HG03575 (cell line): ENCODE data around the gene RCOR2.

Experiments used
- ATAC-seq: cut with Tn5 transposase; IDR thresholded peaks from one replicate; pipeline ENCODE4 v1.9.1; 2021; ENCODE audit not compliant: unreplicated experiment, insufficient number of reproducible peaks, low FRiP score; ENCODE audit errors: extremely low read depth

The RCOR2 gene

GRCh38 chr11:63931045-63931444 is 14.1 kb upstream of the RCOR2 start:
- ATAC-seq, result no peak

DNA sequence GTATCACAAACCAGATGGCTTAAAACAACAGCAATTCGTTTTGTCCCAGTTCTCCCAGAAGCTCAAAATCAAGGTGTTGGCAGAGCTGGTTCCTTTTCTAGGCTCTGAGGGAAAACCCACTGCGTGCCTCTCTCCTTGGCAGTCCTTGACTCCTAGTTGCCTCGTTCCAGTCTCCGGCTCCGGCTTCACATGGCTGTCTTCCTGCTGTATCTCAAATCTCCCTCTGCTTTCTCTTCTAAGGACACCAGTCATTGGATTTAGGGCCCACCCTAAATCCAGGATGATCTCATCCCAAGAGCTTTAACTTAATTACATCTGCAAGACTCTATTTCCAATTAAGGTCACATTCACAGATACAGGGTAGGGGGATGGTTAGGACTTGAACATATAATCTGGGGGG is 12.7 kb upstream of the RCOR2 start:
- no peak for ATAC-seq

GRCh38 chr11:63923319-63923718 is 6.4 kb upstream of the RCOR2 start:
- ATAC-seq, result no peak

DNA sequence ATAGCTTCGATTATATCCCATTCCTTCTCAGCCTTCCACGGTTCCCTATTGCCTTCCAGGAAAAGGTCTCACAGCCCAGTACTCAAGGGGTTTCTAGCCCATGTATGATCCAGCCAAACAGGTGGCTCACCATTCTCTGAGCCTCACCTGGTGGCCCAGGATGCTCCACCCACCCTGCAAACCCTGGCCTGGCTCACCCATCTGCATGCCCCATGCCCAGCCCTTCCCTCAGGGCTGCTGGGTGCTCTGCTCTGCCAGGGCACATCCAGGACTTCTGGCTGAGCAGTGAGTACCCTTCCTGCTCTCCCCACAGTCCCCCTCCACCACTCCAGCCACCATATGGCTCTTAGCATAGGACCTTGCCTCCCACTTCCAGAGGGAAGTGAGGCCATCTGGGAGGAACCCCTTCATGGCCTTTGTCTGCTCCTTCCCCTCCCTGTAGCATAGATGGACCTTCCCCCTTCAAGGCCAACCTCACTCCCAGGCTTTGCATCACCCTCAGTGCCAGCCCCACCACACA is 5.8 kb upstream of the RCOR2 start:
- no peak for ATAC-seq

- ATAC-seq, result no peak
Observed at GRCh38 chr11:63920939-63921417, 4.0 kb upstream of the RCOR2 start.

DNA sequence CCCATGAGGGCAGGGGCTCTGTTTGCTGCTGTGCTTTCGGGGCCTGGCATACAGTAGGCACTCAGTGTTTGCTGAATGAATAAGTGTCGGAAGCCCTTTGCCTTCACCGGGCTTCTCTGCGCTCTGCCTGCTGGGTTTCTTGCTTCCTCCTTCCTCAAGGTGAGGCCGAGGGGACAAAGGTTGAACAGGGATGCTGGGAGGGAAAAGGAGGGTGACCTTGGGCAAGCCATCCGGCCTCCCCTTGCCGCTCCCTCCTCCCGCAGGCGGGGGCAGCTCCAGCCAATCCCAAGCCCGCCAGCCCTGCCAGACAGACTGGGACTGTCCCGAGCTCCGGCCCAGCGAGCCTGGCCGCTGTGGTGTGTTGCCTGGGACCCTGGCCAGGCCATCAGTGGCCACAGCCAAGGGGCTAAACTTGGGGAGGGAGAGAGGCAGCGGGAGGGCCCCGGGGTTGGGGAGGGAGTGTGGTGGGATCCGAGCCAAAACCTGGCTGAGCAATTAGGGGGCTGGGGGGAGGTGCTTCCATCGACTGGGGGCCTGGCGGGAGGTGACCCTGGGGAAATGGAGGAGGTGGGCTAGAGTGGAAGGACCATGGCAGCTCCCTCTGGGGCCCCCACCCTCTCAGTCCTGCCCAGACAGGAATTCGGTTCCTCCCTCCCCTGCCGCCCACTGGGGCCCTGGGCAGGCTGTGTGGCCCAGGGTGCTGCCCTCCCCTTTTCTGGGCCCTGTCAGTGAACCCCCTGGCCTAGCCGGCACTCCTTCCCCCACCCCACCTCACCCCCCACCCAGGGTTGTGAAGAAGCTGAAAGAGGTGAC is 3.4 kb upstream of the RCOR2 start:
- ATAC-seq, result no peak

- ATAC-seq, result no peak
Observed at GRCh38 chr11:63919267-63920125, 2.5 kb upstream of the RCOR2 start.

- no peak for ATAC-seq
Observed at GRCh38 chr11:63918507-63919191, 1.7 kb upstream of the RCOR2 start.

DNA sequence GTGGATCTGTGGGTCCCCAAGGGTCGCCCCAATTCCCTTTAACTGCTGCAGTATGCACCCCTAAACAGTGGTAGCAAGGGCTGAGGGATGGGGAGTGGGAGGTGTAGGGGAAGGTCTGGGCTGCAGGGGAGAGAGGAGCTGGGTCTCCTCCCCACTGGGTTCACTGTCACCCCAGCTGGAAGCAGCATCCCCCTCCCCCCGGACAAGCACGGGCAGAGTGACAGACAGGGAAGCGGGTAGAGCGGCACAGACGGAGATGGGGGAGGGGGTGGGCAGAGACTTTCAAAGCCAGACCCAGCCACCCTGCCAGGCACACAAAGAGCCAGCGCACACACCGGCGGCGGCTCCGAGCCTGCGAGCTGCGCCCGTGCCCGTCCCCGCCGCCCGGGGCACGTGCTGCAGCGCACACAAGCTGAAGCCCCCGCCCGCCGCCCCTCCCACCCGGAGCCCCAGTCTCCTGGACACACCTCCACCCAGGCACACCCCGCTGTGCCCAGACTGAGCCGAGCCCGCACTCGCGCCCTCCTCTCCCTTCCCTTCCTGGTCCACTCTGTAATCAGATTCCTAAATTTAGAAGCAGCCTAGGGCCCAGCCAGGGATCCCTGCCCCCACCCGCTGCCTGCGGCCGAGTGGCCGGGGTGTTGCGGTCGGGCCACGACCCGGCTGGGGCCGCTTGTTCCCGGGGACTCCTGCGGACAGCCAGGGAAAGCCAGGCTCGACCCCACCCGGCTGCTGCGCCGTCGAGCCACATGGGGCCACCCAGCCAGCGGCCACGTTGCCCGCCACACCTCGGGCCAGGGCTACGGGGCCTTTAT is 935 bp upstream of the RCOR2 start:
- ATAC-seq, result no peak

- ATAC-seq, result no peak
Observed at GRCh38 chr11:63915961-63916836, 765 bp downstream of the RCOR2 start.

DNA sequence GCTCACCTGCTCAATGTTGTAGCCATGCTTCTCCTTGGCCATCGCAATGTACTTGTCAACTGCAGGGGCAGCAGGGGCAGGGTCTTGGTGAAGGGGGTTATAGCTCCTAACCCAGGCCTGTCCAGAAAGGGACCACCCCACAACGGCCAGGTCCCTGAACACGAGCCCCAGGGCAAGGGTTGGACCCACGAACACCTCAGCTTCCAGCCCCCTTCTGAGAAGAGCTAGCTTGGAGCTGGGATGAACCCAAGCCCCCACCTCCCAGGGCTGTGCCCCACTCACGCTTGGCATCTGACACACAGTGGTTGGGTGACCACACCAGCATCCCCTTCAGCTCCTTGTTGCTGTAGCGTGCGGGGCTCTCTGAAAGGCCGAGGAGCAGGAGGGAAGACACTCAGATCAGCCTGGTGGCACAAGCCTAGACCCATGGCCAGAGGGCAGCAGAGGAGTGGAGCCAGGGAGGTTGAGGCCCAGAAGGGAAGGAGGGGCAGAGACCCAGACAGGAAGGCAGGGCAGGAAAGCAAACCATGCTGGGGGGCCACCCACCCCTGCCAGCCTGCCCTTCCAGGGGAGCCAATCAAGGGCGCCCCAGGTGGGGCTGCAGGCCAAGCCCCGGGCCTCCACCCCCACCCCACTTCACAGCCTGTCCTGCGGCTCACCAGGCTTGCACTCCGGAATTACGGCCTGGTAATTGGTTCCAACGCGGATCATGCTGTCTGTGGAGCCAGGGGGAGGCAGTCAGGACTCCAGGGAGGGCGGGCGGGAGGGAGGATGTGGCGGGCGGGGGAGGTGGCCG is 1.9 kb downstream of the RCOR2 start:
- ATAC-seq, result no peak

- no peak for ATAC-seq
Observed at GRCh38 chr11:63913866-63914830, 2.8 kb downstream of the RCOR2 start.

DNA sequence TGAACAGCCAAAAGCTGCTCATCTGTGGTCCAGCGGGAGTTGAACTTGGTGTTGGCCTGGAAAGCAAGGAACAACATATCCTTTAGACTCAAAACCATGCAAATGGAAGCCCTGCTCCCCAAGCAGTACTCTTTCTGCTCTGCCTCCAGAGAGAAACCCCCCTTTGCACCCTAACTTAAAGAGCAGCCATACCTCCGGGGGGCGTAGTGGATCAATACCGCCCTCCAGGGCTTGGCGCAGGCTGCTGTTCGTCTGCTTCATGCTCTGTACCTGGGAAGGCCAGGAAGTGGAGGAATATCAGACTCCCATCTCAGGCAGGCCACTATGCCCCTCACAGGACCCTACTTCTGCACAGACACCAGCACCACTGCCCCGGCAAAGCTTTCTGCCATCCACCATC is 4.3 kb downstream of the RCOR2 start:
- ATAC-seq, result no peak

DNA sequence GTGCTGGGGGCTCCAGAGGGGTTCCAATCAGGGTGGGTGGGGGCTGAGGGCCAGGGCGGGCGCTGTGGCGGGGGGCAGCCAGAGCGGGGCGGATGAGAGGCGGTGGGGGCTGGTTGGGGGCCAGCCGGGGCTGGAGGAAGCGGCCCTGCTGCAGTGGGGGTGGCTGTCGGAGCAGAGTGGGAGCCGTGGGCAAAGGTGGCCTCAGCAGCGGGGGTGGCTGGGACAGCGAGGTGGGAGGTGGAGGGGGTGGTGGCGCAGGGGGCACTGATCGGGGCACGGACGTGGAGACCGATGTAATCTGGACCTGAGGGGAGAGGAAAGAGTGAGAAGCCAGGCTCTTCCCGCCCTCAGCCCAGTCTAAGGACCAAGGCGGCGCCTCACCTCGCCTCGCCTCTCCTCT is 5.1 kb downstream of the RCOR2 start:
- no peak for ATAC-seq

- no peak for ATAC-seq
Observed at GRCh38 chr11:63911440-63911839, 5.5 kb downstream of the RCOR2 start.

DNA sequence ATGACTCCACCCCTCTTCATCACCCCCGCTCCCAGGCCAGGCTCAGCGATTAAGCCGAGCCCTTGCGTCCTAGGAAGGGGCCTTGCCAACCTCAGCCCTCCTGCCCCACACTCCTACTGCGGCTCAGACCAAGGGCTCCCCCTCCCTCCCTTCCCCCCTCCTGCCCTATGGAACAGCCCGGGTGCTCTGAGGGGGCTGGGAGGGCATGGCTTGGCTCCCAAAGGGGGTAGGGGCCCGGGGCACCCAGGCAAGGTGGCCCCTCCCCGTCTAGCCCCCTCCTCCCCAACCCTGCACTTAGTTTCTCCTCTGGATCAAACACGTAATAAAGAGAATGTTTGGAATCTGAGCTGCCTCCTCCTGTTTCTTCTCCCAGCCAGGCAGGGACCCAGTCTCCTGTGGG is 6.3 kb downstream of the RCOR2 start:
- ATAC-seq, result no peak
